ENCODE results near the gene TCF19. TPM values are rescaled to one million over a fixed set of nuclear protein-coding genes. Genes with fewer than 3 reads are reported as not detected.

Gene TCF19
- total RNA-seq, 2 donors from 2014 or later, result 10.8 to 12.5 TPM

DNA sequence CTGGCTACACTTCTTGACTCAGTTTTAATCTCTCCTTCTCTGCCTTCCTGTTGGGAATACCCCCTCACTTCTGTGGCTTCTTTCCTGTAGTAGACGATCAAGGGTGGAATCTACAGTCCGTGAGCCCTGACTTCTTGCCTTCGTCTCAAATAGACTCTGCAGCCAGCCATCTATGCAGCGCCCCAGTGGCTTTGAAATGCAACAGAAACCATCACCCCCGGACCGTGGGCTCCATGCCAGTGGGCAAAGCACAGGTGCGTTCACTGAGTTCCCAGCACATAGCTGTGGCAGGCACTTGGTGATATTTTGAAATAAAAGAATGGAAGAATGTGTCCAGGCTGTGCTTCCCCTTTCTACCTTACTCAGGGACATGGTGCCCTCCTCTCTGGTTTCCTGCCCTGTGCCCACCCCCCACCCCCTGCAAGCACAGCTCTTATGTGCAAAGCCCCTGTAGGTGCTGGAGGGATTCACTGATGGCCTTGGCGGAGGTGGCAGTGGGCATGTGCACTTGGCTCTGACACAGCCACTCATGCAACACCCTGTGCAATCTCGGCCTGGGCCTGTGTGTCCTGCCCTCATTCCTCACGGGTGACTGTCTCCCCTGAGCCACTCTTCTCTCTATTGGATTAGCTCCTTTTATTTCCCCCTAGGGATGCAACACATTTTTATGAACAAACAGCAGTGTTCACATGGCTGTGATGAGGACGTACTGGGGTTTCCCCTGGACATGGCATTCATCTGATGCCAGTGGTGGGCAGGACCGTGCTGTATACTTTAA, 32.6 kb upstream of the TCF19 start:
- Histone ChIP-seq H3K27me3 (ENCODE audit: control insufficient read depth, insufficient read depth, low read length, poor library complexity, severe bottlenecking) (no peaks in the 10 kb centered on the region), H3K9me3 (ENCODE audit: control insufficient read depth, low read length) (no peaks in the 10 kb centered on the region), H3K4me3 (ENCODE audit: low read length) (no peak overlapping the region), H3K36me3 (ENCODE audit: control insufficient read depth, insufficient read depth, low read length) (no peaks in the 10 kb centered on the region), H3K27ac (ENCODE audit: low read depth, low read length) (no peak overlapping the region), H3K9ac (ENCODE audit: extremely low read depth, low read length, poor library complexity, severe bottlenecking) (no peak overlapping the region), H3K4me1 (ENCODE audit: control insufficient read depth, insufficient read depth, low read length) (peaks cover 19% of the 10 kb centered on the region)
- Mint-ChIP-seq H3K27ac (no peak overlapping the region), H3K9me3 (no peaks in the 10 kb centered on the region), H3K4me3 (no peak overlapping the region), H3K27me3 (ENCODE audit: insufficient read depth) (peaks cover 4% of the 10 kb centered on the region), H3K4me1 (peaks cover 42% of the 10 kb centered on the region), H3K36me3 (ENCODE audit: low read depth) (no peaks in the 10 kb centered on the region)
- WGBS, 2 experiments (ENCODE audit: insufficient coverage in 1 of 2, insufficient read length in 1 of 2), result 93 to 95% methylated on average over 10 to 12 of the region's 12 CpGs
- TF ChIP-seq, protein P1, sequence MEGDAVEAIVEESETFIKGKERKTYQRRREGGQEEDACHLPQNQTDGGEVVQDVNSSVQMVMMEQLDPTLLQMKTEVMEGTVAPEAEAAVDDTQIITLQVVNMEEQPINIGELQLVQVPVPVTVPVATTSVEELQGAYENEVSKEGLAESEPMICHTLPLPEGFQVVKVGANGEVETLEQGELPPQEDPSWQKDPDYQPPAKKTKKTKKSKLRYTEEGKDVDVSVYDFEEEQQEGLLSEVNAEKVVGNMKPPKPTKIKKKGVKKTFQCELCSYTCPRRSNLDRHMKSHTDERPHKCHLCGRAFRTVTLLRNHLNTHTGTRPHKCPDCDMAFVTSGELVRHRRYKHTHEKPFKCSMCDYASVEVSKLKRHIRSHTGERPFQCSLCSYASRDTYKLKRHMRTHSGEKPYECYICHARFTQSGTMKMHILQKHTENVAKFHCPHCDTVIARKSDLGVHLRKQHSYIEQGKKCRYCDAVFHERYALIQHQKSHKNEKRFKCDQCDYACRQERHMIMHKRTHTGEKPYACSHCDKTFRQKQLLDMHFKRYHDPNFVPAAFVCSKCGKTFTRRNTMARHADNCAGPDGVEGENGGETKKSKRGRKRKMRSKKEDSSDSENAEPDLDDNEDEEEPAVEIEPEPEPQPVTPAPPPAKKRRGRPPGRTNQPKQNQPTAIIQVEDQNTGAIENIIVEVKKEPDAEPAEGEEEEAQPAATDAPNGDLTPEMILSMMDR (conservative IDR thresholded peaks at IDR 0.05), result no peak
- no peak for DNase-seq

DNA sequence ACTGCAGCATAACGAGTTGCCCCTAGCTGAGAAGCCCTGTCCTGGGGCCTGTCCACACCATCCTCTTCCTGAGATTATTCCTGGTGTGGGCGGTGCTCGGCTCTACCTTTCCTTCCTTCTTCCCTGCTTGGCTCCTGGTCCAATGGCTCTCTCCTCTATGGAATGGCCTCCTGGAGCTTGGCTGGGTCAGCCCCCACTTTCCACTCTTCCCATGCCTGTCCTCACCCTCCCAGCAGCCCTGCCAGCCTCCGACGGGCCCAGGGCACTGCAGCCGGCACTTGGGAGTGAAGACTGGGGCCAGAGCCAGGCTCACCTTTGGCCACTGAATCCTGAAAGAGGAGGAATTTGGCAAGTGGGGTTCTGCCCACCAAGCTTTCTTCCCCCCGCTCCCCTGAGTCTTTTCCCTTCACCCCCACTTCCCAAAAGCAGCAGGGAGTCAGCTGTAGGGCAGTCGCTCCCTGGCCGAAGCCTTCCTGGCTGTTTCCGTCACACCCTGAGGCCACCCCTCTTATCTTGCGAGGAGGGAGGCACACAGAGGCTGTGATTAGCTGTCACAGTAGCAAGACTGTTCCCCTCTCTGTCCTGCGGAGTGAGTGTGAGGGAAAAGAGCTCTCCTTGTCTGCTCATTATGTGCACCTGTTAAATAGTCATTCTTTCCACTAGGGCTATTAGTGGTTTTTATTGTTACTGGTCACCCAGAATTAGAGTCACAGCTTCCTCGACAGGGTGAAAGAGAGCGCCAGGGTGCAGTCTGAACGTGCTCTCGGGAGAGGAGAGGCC, 31.8 kb upstream of the TCF19 start:
- no peaks in the 10 kb centered on the region for H3K27me3 ChIP-seq (ENCODE audit: control insufficient read depth, insufficient read depth, low read length, poor library complexity, severe bottlenecking)
- Mint-ChIP-seq H3K4me1 (peaks cover 43% of the 10 kb centered on the region), H3K36me3 (ENCODE audit: low read depth) (no peaks in the 10 kb centered on the region), H3K27ac (no peak overlapping the region), H3K27me3 (ENCODE audit: insufficient read depth) (peaks cover 4% of the 10 kb centered on the region), H3K4me3 (no peak overlapping the region), H3K9me3 (no peaks in the 10 kb centered on the region)
- DNase-seq, result peak; percentile 71
- peaks cover 19% of the 10 kb centered on the region for H3K4me1 ChIP-seq (ENCODE audit: control insufficient read depth, insufficient read depth, low read length)
- no peak overlapping the region for H3K4me3 ChIP-seq (ENCODE audit: low read length)
- no peak overlapping the region for H3K27ac ChIP-seq (ENCODE audit: low read depth, low read length)
- H3K36me3 ChIP-seq (ENCODE audit: control insufficient read depth, insufficient read depth, low read length), result no peaks in the 10 kb centered on the region
- 81 to 85% methylated on average over 13 to 15 of the region's 16 CpGs for WGBS, 2 experiments (ENCODE audit: insufficient coverage in 1 of 2, insufficient read length in 1 of 2)
- no peak overlapping the region for H3K9ac ChIP-seq (ENCODE audit: extremely low read depth, low read length, poor library complexity, severe bottlenecking)
- no peaks in the 10 kb centered on the region for H3K9me3 ChIP-seq (ENCODE audit: control insufficient read depth, low read length)
- TF ChIP-seq, protein P1 (conservative IDR thresholded peaks at IDR 0.05), result no peak

DNA sequence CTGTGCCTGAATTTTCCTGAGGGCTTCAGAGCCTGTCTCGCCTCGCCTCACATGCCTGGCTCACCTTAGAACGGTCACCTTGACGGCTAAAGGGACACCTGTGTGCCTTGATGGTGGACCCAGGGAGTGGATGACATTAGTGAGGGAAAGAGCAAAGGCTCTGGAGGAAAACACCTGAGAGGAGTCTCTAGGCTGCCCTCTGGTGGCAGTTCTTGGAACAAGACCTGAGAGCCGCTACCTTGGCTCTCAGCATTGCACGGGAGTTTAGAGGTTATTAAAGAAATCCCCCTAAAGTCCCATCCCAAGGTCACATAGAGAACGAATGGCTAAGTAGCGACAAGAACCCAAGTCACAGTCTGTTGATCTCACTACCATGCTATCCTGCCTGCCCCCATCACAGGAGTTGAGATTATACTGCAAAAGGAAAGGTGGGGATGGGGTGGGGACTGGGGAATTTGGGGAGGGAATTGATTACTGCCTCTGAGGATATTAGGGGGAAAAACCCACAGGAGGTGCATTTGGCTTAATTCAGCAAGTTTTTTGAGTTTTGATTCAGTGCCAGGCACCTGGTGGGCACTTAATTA, 30.2 kb upstream of the TCF19 start:
- H3K4me1 Mint-ChIP-seq, result peaks cover 46% of the 10 kb centered on the region
- 22 to 28% methylated on average over 6 to 8 of the region's 8 CpGs for WGBS, 2 experiments (ENCODE audit: insufficient coverage in 1 of 2, insufficient read length in 1 of 2)
- Histone ChIP-seq H3K9me3 (ENCODE audit: control insufficient read depth, low read length) (no peaks in the 10 kb centered on the region), H3K4me1 (ENCODE audit: control insufficient read depth, insufficient read depth, low read length) (peaks cover 19% of the 10 kb centered on the region), H3K36me3 (ENCODE audit: control insufficient read depth, insufficient read depth, low read length) (no peaks in the 10 kb centered on the region), H3K27ac (ENCODE audit: low read depth, low read length) (no peak overlapping the region), H3K9ac (ENCODE audit: extremely low read depth, low read length, poor library complexity, severe bottlenecking) (no peak overlapping the region), H3K27me3 (ENCODE audit: control insufficient read depth, insufficient read depth, low read length, poor library complexity, severe bottlenecking) (no peaks in the 10 kb centered on the region), H3K4me3 (ENCODE audit: low read length) (no peak overlapping the region)
- TF ChIP-seq, protein P1 (conservative IDR thresholded peaks at IDR 0.05), result peak; percentile 91
- DNase-seq, result peak; percentile 93
- H3K27ac Mint-ChIP-seq, result no peak overlapping the region
- H3K9me3 Mint-ChIP-seq, result no peaks in the 10 kb centered on the region
- H3K36me3 Mint-ChIP-seq (ENCODE audit: low read depth), result no peaks in the 10 kb centered on the region
- H3K4me3 Mint-ChIP-seq, result no peak overlapping the region
- H3K27me3 Mint-ChIP-seq (ENCODE audit: insufficient read depth), result peaks cover 4% of the 10 kb centered on the region
